HCT116 (cell line): ENCODE measurements around the gene ACER2. TPM values are rescaled to one million over a fixed set of nuclear protein-coding genes. Genes with fewer than 3 reads are reported as not detected.

Source experiments
- ATAC-seq: fragments of 200-7000 bp; cut with Tn5 transposase; 2 replicates; pipeline ENCODE4 v1.9.1; 2020; ENCODE audit warnings: mild to moderate bottlenecking, moderate library complexity
- BruUV-seq: library from RNA; stranded (reverse); fragments of 400-500 nt; replicated peaks from 2 replicates; lab custom pipeline; 2021; lab: Mats Ljungman, UMichigan
- CTCF ChIA-PET: fragments of 300-600 bp; sonication (Branson Sonifier 250); formaldehyde crosslinking; loops from one replicate; lab custom pipeline; 2021; ENCODE audit warnings: antibody characterized with exemption; lab: Charles Lee
- POLR2A ChIA-PET: fragments of 300-600, 350-600 bp; sonication (Branson Sonifier 250); formaldehyde crosslinking; loops from one replicate; lab custom pipeline; 2021; ENCODE audit warnings: antibody characterized with exemption; lab: Charles Lee
- RAD21 ChIA-PET, 2 experiments: fragments of 300-600 bp; sonication (Branson Sonifier 250); formaldehyde crosslinking; loops; one replicate each; lab custom pipeline; 2023; ENCODE audit warnings: low total read pairs in 2 of 2; ENCODE audit not compliant: uncharacterized antibody in 2 of 2, unreplicated experiment in 2 of 2, low non-redundant PET in 1 of 2; lab: Charles Lee
- DNase-seq: peaks from one replicate; pipeline ENCODE4 v3.0.0-alpha.2; 2010; ENCODE audit warnings: low read depth, low spot score
- H2AFZ ChIP-seq: fragments of 200-600 bp; shearing (Covaris generic), sonication (generic); 2 replicates; pipeline ENCODE4 v1.6.1; 2017; ENCODE audit warnings: low read depth, mixed run types, mixed read lengths, antibody characterized with exemption, low read length; ENCODE audit not compliant: poor library complexity, severe bottlenecking
- H3K27ac ChIP-seq: 2 replicates; pipeline ENCODE4 v1.5.1; 2012; ENCODE audit warnings: low read depth, low read length
- H3K27me3 ChIP-seq: fragments of 200-600 bp; sonication (generic); 2 replicates; pipeline ENCODE4 v1.6.1; 2016; ENCODE audit warnings: mixed run types, low read length, mixed read lengths; ENCODE audit not compliant: insufficient read depth
- H3K36me3 ChIP-seq, 2 experiments: fragments of 200-500 bp in 1 of 2; fragments of 200-600 bp in 1 of 2; sonication (Bioruptor generic) in 1 of 2; sonication (generic) in 1 of 2; 2 replicates each; pipeline versions ENCODE4 v1.5.1 to v1.6.1; 2014 to 2016; ENCODE audit warnings: low read length in 2 of 2, inconsistent platforms in 1 of 2, mixed read lengths in 1 of 2, mixed run types in 1 of 2; ENCODE audit not compliant: insufficient read depth in 2 of 2, control insufficient read depth in 1 of 2
- H3K4me1 ChIP-seq, 2 experiments: fragments of 200-600 bp in 1 of 2; sonication (generic) in 1 of 2; 2 replicates each; pipeline versions ENCODE4 v1.5.1 to v1.6.1; 2012 to 2017; ENCODE audit warnings: low read length in 2 of 2, inconsistent platforms in 1 of 2, mild to moderate bottlenecking in 1 of 2, mixed read lengths in 1 of 2, mixed run types in 1 of 2, moderate library complexity in 1 of 2; ENCODE audit not compliant: insufficient read depth in 2 of 2, control insufficient read depth in 1 of 2
- H3K4me2 ChIP-seq: fragments of 200-600 bp; sonication (generic); 2 replicates; pipeline ENCODE4 v1.6.1; 2017; ENCODE audit warnings: mixed run types, low read length, mixed read lengths
- H3K4me3 ChIP-seq, 2 experiments: fragments of 200-600 bp in 1 of 2; sonication (generic) in 1 of 2; replicated peaks in 1 of 2; 2 replicates each; pipeline ENCODE4 v1.5.1; 2011 to 2016; ENCODE audit warnings: low read length in 2 of 2, control low read depth in 1 of 2, low read depth in 1 of 2, mild to moderate bottlenecking in 1 of 2, mixed read lengths in 1 of 2, mixed run types in 1 of 2
- H3K79me2 ChIP-seq: fragments of 200-600 bp; sonication (generic); 2 replicates; pipeline ENCODE4 v1.6.1; 2017; ENCODE audit warnings: mild to moderate bottlenecking, mixed run types, low read length, moderate library complexity, mixed read lengths; ENCODE audit not compliant: insufficient read depth
- H3K9ac ChIP-seq: fragments of 200-600 bp; sonication (generic); 2 replicates; pipeline ENCODE4 v1.6.1; 2016; ENCODE audit warnings: low read length, mixed read lengths
- H3K9me2 ChIP-seq: fragments of 200-600 bp; sonication (generic), shearing (Covaris generic); 2 replicates; pipeline ENCODE4 v1.6.1; 2017; ENCODE audit warnings: mixed run types, mild to moderate bottlenecking, moderate library complexity; ENCODE audit not compliant: insufficient read depth
- H3K9me3 ChIP-seq, 2 experiments: fragments of 200-500 bp in 1 of 2; fragments of 200-600 bp in 1 of 2; sonication (Bioruptor generic) in 1 of 2; sonication (generic) in 1 of 2; 2 replicates each; pipeline ENCODE4 v1.6.1; 2014 to 2017; ENCODE audit warnings: low read length in 2 of 2, mixed read lengths in 2 of 2, inconsistent platforms in 1 of 2, low read depth in 1 of 2, mild to moderate bottlenecking in 1 of 2, mixed run types in 1 of 2, moderate library complexity in 1 of 2; ENCODE audit not compliant: control insufficient read depth in 1 of 2, insufficient read depth in 1 of 2
- H4K20me1 ChIP-seq: fragments of 200-600 bp; sonication (generic), shearing (Covaris generic); 2 replicates; pipeline ENCODE4 v1.6.1; 2017; ENCODE audit warnings: mixed run types, mild to moderate bottlenecking, moderate library complexity; ENCODE audit not compliant: insufficient read depth
- CEBPB ChIP-seq: IDR thresholded peaks from 2 replicates; pipeline ENCODE4 v1.6.1; 2012; ENCODE audit warnings: low read depth
- EGR1 ChIP-seq: IDR thresholded peaks from 2 replicates; pipeline ENCODE4 v1.6.1; 2012; ENCODE audit warnings: low read depth
- ELF1 ChIP-seq: IDR thresholded peaks from 2 replicates; pipeline ENCODE4 v1.6.1; 2012; ENCODE audit warnings: low read depth, borderline replicate concordance
- EZH2phosphoT487 ChIP-seq: fragments of 200-600 bp; IDR thresholded peaks from 2 replicates; pipeline ENCODE4 v1.6.1; 2018; ENCODE audit warnings: antibody characterized with exemption, borderline replicate concordance
- FOSL1 ChIP-seq: IDR thresholded peaks from 2 replicates; pipeline ENCODE4 v1.6.1; 2012; ENCODE audit warnings: low read depth
- JUND ChIP-seq: IDR thresholded peaks from 2 replicates; pipeline ENCODE4 v1.6.1; 2012
- POLR2AphosphoS5 ChIP-seq: IDR thresholded peaks from 2 replicates; pipeline ENCODE4 v1.6.1; 2011; ENCODE audit warnings: mild to moderate bottlenecking, low read depth, low read length, moderate library complexity
- RAD21 ChIP-seq: IDR thresholded peaks from 2 replicates; pipeline ENCODE4 v1.6.1; 2012; ENCODE audit warnings: low read depth, mild to moderate bottlenecking
- SP1 ChIP-seq: IDR thresholded peaks from 2 replicates; pipeline ENCODE4 v1.6.1; 2012; ENCODE audit warnings: low read depth
- SRF ChIP-seq: IDR thresholded peaks from 2 replicates; pipeline ENCODE4 v1.6.1; 2012; ENCODE audit warnings: low read depth
- TCF7L2 ChIP-seq: IDR thresholded peaks from 2 replicates; pipeline ENCODE4 v1.7.0; 2011; ENCODE audit warnings: borderline replicate concordance, inconsistent platforms; ENCODE audit not compliant: insufficient read depth, insufficient read length; ENCODE audit errors: extremely low read depth
- YY1 ChIP-seq: IDR thresholded peaks from 2 replicates; pipeline ENCODE4 v1.6.1; 2011; ENCODE audit warnings: low read length, low read depth, moderate library complexity, mild to moderate bottlenecking; ENCODE audit not compliant: insufficient replicate concordance; ENCODE audit errors: extremely low read depth
- ZFX ChIP-seq: fragments of 450-650 bp; IDR thresholded peaks from 2 replicates; pipeline ENCODE4 v1.6.1; 2017
- intact Hi-C: fragments of 100-400 bp; cut with micrococcal nuclease; formaldehyde crosslinking; loops from 2 replicates; pipeline ENCODE4 v1.10.0; 2022
- total RNA-seq: library from RNA; stranded (reverse); gene quantifications from one replicate; pipeline ENCODE4 v1.2.1, GENCODE V29; 2021; ENCODE audit not compliant: unreplicated experiment
- TF ChIP-seq, protein P1 (sequence below): IDR thresholded peaks from 2 replicates; pipeline ENCODE4 v1.6.1; 2012
- TF ChIP-seq, protein P2 (sequence below): IDR thresholded peaks from 2 replicates; pipeline ENCODE4 v1.6.1; 2012

Gene ACER2
- total RNA-seq, 1 experiment from 2014 or later: 4.3 TPM

DNA sequence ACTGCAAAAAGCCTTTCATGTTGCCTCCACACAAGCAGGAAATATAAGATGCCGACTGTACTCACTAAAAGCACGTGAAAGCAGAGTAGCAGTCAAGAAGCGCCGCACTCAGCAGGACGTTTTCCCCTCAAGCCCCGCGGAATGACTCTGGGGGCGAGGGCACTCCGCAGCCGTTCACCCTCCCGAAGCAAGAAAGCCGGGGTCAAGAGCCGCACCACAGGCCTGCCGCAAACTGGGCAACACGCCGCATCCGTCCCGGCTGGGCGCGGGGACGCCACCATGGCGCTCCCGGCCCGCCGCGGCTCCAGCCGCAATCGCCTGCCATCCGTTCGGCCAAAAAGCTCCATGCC is 29.1 kb upstream of the ACER2 start:
- peaks cover 44% of the 10 kb centered on the region for H3K79me2 ChIP-seq
- ChIA-PET POLR2A (interaction anchor here (1.0 to 1.3 kb wide), 6 partner anchors 9 to 238 kb away, joined by 3 to 7 read pairs (median 3); no protein-coding TSS in a partner anchor), CTCF (no interaction called here), RAD21 (no interaction called here)
- no peak for DNase-seq
- H3K27ac ChIP-seq: peak overlapping the region; percentile 86
- H3K4me1 ChIP-seq: peaks cover 9 to 18% of the 10 kb centered on the region in 2 experiments
- H3K4me3 ChIP-seq: peak overlapping the region; percentile 91 to 98
- no peak for TF ChIP-seq SP1
- TF ChIP-seq SRF: no peak
- TF ChIP-seq, protein P1, sequence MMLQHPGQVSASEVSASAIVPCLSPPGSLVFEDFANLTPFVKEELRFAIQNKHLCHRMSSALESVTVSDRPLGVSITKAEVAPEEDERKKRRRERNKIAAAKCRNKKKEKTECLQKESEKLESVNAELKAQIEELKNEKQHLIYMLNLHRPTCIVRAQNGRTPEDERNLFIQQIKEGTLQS: no peak
- TF ChIP-seq RAD21: no peak
- no peak for TF ChIP-seq FOSL1
- no peak for TF ChIP-seq POLR2AphosphoS5
- no peak for TF ChIP-seq EZH2phosphoT487
- no peak for TF ChIP-seq YY1
- no peak for TF ChIP-seq ELF1
- TF ChIP-seq ZFX: no peak
- TF ChIP-seq JUND: no peak
- TF ChIP-seq CEBPB: no peak
- H3K27me3 ChIP-seq: no peaks in the 10 kb centered on the region
- ATAC-seq: peak; percentile 23
- no peak overlapping the region for H2AFZ ChIP-seq
- no TSS peak for BruUV-seq
- no peaks in the 10 kb centered on the region for H3K9me2 ChIP-seq
- H3K36me3 ChIP-seq: peaks cover 43 to 48% of the 10 kb centered on the region in 2 experiments
- H3K4me2 ChIP-seq: peak overlapping the region; percentile 83
- peak overlapping the region; percentile 88 for H3K9ac ChIP-seq
- intact Hi-C loops: loop anchor here (1.0 kb wide), 1 partner anchor 29 kb away; no protein-coding TSS in a partner anchor
- peaks cover 24% of the 10 kb centered on the region for H4K20me1 ChIP-seq
- no peaks in the 10 kb centered on the region for H3K9me3 ChIP-seq

DNA sequence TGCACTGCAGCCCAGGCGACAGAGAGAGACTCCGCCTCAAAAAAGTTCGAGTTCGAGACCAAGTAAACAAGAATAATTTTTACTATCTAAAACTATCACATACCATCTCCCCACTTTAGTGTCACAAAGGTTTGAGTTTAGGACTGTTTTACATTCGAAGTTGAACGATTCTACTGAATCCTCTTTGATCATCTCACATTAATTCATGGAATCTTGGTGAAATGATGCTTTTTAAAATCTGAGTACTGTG is 28.1 kb upstream of the ACER2 start:
- POLR2A ChIA-PET: interaction anchor here (1.1 to 1.3 kb wide), 3 partner anchors 9 to 48 kb away, joined by 3 to 4 read pairs (median 3); no protein-coding TSS in a partner anchor
- no peaks in the 10 kb centered on the region for H3K9me2 ChIP-seq
- peaks cover 9 to 18% of the 10 kb centered on the region in 2 experiments for H3K4me1 ChIP-seq
- peak overlapping the region; percentile 88 for H3K9ac ChIP-seq
- no peaks in the 10 kb centered on the region for H3K27me3 ChIP-seq
- peaks cover 38 to 39% of the 10 kb centered on the region in 2 experiments for H3K36me3 ChIP-seq
- ATAC-seq: no peak
- peak overlapping the region; percentile 77 for H3K4me2 ChIP-seq
- H3K9me3 ChIP-seq: no peaks in the 10 kb centered on the region
- BruUV-seq: TSS peak; percentile 71
- H4K20me1 ChIP-seq: peaks cover 24% of the 10 kb centered on the region
- H3K27ac ChIP-seq: peak overlapping the region; percentile 86
- CTCF ChIA-PET: no interaction called here
- peak overlapping the region; percentile 91 to 98 for H3K4me3 ChIP-seq
- TF ChIP-seq, protein P2, sequence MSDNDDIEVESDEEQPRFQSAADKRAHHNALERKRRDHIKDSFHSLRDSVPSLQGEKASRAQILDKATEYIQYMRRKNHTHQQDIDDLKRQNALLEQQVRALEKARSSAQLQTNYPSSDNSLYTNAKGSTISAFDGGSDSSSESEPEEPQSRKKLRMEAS: no peak
- TF ChIP-seq ZFX (no peak), TCF7L2 (no peak), EZH2phosphoT487 (no peak), SP1 (no peak), JUND (no peak), YY1 (no peak), SRF (no peak), EGR1 (no peak)
- H3K79me2 ChIP-seq: peaks cover 44% of the 10 kb centered on the region
- intact Hi-C loops: loop anchor here (1.0 kb wide), 1 partner anchor 28 kb away; no protein-coding TSS in a partner anchor
- DNase-seq: no peak
- no peak overlapping the region for H2AFZ ChIP-seq
- RAD21 ChIA-PET: no interaction called here
